T-helper 9 cell (primary cell): ENCODE measurements around the gene ESYT2.

Experiments used
- DNase-seq: peaks from one replicate; pipeline ENCODE4 v3.0.0-alpha.2; 2020

Gene ESYT2

DNA sequence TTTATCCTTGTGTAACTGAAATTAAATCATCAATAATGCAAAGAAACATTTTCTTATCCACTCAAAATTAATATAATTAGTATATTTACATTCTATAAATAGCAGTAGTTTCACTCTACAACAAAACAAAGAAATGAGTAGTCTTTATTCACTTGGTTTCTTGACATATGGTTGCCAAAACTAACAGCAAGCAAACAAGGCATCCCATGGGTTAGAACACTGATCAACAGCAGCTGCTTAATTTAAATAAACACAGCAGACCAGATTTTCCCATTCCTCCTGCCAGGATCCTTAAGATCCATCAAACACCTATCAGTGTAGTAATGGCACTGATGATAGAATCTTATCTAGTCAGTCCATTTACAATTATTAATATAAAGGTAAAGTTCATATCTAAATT, 146.9 kb downstream of the ESYT2 start:
- no peak for DNase-seq
